GM19372 (cell line): Measurements from ENCODE around the gene CYP11A1.
"Not testable (repeated sequence)": the region's sequence is repeated elsewhere in the genome, so short reads cannot be mapped to it uniquely, and the experiment has no call there.

Source experiments
- ATAC-seq: cut with Tn5 transposase; IDR thresholded peaks from one replicate; pipeline ENCODE4 v1.9.1; 2021; ENCODE audit warnings: mild to moderate bottlenecking, low read depth, moderate library complexity; ENCODE audit not compliant: unreplicated experiment

The CYP11A1 gene

DNA sequence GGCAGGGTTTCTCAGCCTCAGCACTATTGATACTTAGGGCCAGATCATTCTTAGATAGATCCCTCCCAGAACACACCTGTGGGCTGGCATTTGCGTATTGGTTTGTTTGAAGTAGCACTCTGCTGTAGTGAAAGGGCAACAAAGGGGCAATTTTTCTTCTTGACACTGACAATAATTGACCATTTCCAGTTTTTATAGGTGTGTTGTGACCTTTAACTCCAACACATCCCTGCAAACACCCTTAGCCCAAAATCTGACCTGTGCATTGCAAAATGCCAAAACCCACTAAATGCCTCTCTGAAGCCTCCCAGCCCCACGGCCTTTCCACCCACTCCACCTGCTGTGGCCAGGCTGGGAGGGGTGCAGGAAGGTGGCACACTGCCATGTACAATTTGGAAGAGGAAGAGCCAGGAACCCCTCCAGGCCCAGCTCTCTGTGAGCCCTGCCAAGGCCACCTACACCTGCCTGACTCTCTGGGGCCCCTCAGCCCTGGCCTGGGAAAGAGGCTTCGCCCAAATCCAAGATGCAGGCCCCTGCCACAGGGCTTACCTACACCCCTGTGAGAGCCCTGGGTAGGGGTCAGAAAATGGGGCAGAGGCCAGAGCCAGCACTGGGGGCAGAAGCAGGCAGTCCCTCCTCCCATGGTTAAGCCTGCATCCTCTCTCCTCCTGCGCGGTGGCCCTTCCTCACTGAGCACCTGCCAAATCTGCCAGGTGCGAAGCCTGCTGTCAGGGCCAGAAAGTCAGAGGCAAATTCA is 9.6 kb upstream of the CYP11A1 start:
- ATAC-seq = no peak

DNA sequence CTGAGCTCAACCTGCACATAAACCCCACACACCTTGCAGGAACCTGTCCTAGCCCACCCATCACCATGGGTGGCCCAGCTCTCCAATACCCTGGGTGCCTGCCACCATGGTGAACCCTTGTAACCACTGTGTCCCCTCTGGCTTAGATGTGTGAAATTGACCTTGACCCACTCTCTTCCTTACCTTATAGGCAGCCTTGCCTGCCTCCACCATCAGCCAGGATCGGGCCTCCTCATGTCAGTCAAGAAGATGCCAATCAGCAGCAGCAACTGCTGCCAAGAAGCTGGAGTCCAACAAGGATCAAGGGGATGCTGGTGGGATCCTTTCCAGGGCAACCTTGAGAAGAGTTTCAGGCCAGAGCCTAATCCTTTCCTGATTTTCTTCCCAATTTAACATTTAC is 8.8 kb upstream of the CYP11A1 start:
- no peak for ATAC-seq

DNA sequence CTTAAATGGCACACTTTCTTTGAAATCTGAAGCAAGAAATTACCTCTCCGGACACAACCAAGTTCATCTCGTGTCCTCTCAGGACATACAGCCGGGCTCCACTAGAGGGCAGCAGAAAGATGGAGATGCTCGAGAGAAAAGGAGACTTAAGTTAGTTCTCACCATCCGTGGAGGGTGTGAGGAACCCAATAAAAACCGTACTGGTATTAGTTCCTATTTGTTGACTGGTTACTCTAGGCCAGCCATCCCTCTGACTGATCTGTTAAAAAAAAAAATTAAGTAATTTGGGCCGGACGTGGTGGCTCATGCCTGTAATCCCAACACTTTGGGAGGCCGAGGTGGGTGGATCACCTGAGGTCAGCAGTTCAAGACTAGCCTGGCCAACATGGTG is 7.9 kb upstream of the CYP11A1 start:
- ATAC-seq = no peak

DNA sequence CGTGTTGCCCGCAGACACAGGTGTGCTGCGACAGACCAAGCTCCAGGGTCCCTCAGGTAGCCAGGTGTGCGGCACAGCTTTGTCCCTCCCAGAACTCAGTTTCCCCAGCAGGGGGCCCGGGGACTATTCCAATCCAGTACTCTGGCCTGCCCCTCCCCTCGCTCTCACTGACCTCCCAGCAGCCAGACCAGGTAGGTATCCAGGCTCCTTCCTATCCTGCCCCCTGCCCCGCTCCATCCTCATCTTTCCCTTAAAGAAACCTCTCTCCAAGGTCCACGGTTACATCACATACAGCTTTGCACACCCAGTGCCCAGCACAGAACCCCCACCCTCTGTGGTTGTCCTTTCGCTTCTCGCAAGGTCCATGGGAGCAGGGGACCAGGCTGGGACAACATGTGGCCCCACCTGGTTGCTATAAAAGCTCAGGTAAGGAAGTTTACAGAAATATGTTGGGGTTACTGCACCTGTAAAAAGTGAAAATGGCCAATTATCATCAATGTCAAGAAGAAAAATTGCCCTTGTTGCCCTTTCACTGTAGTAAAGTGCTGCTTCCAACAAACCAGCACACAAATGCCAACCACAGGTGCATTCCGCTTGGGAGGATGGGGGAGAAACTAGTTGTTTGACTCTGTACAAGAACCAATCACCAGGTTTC is 7.3 kb upstream of the CYP11A1 start:
- peak; percentile 20 for ATAC-seq

- peak; percentile 77 for ATAC-seq
Measured at GRCh38 chr15:74373731-74374647, 6.5 kb upstream of the CYP11A1 start.

DNA sequence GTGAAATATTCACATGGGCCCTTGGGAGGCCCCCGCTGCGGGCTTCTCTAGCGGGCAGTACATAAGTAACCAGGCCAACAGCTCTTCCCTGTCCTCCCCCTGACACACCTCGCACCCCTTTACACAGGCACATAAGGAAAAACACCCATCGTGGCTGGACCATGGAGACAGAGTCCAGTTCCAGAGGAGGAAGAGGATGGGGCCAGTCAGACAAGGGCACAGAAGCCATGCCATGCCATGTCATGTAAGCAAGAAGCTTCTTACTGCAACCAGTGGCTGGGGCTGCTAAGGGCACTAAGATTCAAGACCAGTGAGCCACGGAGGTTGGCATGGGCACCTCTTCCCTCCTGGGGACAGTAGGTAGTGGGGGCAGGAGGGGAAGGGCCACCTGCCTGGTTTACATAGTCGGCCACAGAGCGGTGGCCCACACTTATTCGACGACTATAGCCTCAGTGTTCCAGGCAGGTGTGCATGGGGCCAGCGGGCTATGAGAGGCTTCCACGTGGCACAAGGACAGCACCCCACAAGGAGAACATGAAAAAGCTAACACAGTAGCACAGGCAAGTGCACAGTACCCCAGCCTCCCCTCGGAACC is 5.7 kb upstream of the CYP11A1 start:
- ATAC-seq = no peak

DNA sequence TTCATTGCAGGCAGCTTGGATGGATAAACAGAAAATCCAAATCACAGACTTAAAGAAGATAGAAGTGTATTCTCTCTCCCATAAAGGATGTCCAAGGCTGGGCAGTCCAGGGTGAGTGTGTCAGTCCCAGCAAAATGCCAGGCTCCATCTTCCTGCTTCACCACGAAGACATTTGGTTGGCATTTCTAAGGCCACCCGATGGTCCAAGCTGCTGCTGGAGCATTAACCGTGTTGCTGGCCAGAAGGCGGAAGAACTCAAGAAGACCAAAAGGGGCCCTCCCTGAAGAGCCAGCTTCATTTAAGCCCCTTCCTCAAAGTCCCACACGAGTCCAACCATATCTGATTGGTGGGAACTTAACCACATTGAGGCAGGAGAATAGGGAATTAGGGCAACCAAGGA is 3.0 kb upstream of the CYP11A1 start:
- no peak for ATAC-seq

DNA sequence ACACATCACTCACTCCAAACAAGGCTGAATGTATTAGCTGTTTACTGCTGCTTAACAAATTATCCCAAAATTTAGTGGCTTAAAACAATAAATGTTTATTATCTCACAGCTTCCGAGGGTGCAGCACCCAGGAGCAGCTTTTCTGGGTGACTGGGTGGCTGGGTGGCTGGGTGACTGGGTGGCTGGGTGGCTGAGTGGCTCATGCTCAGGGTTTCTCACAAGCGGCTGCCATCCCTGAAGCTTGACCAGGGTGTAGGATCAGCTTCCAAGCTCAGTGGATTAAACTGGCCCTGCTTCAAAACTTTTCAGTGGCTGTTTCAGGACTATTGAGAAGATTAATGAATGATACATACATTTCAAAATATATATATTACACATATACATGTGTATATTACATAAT is 2.3 kb upstream of the CYP11A1 start:
- no peak for ATAC-seq

DNA sequence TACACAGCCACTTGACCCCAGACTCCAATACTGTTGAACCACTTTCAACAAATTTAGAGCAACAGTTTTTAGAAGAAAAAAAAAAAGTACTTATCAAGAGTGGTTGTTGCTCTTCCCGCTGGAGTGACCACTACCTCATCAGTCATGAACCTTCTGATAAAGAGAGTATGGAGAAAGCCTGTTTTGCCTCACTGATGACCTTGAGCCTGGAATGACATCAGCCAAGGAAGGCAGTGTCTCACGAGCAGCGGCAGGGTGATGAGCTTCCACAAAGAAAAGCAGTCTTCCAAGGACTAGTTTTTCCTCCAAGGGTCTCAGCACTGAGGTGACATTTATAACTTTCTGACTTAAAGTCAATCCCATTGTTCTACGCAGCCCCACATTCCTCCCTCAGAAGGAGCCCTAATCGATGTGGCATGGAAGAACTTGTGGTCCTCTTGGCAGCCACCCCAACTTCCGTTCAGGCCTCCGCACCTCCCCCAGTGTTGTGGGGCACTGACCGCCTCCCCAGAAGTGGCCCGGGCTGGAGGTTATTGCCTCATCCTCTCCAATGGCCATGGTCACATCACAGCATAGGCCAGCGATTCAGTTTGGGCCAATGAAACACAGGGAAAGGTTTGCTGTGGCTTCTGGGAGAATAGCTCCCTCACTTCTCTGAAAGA is 1.8 kb upstream of the CYP11A1 start:
- no peak for ATAC-seq

DNA sequence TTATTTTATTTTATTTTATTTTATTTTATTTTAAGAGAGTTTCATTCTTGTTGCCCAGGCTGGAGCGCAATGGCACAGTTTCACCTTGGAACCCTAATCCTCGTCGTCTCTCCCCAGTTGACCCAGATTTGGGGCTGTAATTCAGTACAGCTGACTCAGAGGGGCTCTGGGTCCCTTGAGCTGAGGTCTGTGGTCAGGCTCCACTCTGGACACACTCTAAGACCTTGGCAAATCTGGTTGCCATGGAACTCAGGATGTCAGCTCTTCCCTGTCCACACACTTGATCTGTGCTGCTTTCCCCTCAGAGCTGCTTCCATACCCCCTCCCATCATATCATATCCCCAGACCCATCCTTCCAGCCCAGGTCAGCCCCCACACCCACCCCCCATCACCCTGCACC is 675 bp upstream of the CYP11A1 start:
- no peak for ATAC-seq

DNA sequence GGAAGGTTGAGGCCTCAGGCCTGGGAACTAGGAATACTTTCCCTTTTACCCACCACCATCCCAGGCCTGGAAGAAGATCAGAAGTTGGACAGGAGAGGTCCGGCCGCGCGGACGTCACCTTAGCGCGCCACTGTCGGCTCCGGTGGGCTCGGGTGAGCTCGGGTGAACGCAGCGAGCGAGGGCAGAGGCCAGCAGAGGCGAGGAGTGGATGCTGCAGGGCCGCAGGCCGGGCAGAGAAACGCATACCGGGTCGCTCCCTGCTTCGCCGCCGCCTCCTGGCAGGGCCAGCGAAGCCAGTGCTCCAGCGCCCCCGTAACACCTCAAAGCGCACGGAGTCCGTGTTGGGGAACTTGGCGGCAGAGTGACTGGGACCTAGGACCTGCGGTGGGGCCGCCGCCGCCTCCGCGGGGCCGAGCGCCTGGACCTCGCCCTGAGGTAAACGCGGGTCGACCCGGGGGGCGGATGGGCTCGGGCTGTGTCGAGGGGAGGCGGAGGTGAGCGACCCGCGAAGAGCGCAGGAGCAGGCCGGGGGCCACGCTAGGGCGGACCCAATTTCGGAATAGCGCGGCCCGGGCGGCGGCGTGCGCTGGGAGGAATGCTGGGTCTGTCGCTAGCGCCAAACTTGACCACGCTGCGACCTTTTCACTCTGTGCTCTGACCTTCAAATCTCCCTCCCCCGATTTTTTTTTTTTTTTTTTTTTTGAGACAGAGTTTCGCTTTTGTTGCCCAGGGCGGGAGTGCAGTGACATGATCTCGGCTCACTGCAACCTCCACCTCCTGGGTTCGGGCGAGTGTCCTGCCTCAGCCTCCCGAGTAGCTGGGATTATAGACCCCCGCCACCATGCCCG is 1.6 kb downstream of the CYP11A1 start:
- ATAC-seq = no peak

GRCh38 chr15:74364936-74365597 is 2.4 kb downstream of the CYP11A1 start:
- no peak for ATAC-seq

- ATAC-seq = no peak
Measured at GRCh38 chr15:74362482-74362881, 5.0 kb downstream of the CYP11A1 start.

DNA sequence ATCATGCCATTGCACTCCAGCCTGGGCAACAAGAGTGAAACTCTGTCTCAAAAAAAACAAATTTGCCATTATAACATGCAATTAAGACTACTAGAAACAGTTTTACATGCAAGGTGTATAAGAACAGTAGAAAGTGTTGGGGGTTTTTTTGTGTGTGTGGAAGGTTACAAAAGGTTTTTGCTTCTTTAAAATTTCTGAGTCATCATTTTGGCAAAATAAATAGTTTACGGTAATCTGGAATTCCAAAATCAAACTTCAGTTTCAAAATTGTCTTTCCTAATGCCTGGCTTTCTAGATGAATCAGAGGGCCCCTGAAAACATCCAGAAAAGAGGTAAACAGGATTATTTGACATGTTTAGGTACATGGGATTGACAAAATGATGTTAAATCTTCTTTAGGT is 6.6 kb downstream of the CYP11A1 start:
- ATAC-seq = not testable (repeated sequence)

GRCh38 chr15:74359376-74359775 is 8.1 kb downstream of the CYP11A1 start:
- ATAC-seq = not testable (repeated sequence)

GRCh38 chr15:74357514-74357913 is 9.9 kb downstream of the CYP11A1 start:
- not testable (repeated sequence) for ATAC-seq

GRCh38 chr15:74356050-74356449 is 11.4 kb downstream of the CYP11A1 start:
- ATAC-seq = not testable (repeated sequence)

DNA sequence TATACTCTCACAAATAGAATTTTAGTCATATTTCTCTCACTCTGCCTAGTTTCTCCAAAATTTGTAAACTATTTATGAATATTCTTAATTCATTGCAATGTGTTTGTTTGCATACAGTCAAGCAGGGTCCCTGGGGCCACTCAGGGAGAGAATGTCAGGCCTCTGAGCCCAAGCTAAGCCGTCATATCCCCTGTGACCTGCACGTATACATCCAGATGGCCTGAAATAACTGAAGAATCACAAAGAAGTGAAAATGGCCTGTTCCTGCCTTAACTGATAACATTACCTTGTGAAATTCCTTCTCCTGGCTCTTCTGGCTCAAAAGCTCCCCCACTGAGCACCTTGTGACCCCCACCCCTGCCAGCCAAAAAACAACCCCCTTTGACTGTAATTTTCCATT is 13.5 kb downstream of the CYP11A1 start:
- not testable (repeated sequence) for ATAC-seq

GRCh38 chr15:74352393-74352910 is 15.0 kb downstream of the CYP11A1 start:
- ATAC-seq = no peak
